Measurements from ENCODE around the gene CDS2.

DNA sequence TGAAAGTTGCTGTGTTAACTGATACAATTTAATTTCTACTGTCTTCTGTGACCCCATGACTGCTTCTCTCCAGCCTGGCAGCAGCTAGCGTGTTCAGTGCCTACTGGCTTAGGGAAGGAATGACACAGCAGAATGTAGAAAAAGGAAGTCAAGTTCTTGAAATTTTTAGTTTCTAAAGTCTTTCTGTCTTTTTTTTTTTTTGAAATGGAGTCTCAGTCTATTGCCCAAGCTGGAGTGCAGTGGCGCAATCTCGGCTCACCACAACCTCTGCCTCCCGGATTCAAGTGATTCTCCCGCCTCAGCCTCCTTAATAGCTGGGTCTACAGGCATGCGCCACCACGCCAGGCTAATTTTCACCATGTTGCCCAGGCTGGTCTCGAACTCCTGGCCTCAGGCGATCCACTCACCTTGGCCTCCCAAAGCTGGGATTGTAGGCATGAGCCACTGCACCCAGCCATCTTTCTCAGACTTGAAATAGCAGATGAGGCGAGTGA is 46.4 kb upstream of the CDS2 start:
- no peak for TF ChIP-seq POLR2A (IDR thresholded peaks at IDR 0.05; ENCODE audit: low read length)
- no peak for TF ChIP-seq GATA1 (IDR thresholded peaks at IDR 0.05; ENCODE audit: low read depth, low read length)

Measured in erythroblast (primary cell).